HG03457 (cell line): ENCODE results near the gene NECAB2.

Source experiments
- ATAC-seq: cut with Tn5 transposase; IDR thresholded peaks from one replicate; pipeline ENCODE4 v1.9.1; 2021; ENCODE audit warnings: moderate number of reproducible peaks; ENCODE audit not compliant: unreplicated experiment

The NECAB2 gene

DNA sequence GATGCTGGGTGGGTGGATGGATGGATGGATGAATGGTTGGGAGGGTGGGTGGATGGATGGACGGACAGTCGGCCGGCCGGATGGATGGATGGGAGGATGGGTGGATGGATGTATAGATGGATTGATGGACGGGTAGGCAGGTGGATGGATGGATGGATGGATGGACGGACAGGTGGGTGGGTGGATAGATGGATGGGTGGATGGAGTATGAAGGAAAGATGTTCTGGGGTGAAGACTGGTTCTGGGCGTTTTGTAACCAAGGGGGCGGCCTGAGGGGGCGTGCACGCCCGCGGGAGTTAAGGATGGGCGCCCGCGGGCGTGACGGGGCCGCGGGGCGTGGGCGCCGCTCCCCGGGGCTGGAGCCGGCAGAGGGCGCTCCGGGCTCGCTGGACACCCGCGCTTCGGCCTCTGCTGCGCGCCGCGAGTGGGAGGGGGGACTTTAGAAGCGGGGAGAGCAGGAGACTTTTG is at the start of gene NECAB2:
TSS of gene NECAB2 (plus strand) at position 407 of the 468 bp plus-strand sequence. CDS start 405 bp downstream, outside the sequence.
- ATAC-seq, result no peak

DNA sequence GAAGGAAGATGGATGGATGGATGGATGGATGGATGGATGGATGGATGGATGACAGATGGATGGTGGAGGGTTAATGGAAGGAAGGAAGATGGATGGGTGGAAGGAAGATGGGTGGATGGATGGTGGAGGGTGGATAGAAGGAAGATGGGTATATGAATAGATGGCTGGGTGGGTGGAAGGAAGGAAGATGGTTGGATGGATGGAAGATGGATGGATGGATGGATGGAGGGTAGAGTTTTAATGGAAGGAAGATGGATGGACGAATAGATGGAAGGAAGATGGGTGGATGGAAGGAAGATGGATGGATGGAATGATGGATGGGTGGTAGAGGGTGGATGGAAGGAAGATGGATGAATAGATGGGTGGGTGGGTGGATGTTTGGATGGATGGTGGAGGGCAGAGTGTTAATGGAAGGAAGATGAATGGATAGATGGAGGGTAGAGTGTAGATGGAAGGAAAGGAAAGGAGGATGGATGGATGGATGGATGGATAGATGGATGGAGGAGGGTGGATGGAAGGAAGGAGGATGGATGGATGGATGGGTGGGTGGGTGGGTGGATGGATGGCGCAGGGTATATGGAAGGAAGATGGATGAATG is 47.1 kb upstream of the NECAB2 start:
- no peak for ATAC-seq

DNA sequence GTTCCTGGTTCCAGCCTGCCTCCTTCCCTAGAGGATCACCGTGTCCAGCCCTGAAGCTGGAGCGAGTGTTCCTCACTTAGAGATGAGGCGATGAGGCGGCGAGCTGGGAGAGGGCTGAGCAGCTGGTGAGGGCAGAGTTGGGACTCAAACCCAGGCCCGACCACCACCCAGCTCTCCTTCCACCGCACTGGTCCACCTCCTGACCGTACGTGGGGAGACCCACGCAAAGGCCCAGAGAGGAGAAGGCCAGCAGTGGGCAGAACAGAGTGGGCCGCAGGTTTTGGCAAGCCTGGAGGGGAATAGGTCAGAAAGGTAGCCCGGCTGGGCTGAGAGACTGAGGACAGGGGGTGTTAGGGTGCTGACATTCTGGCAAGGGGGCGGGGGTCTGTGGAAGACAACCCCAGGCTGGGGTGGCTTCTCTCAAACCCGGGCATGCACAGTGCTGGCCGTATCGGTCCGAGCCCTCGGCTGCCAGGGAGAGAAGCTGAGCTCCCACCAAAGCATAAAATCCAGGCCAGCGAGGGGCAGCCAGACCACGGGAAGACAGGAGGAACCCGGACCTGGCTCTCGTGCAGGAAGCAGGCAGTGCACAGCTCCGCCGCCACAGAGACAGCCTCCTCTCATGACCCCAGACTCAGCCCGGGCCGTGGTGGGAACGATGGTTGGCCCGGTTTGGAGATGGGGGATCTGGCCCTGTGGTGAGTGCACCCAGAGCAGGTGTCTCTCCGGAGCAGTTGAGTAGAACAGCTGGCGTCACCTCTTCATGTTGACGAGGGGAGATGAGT is 44.3 kb upstream of the NECAB2 start:
- no peak for ATAC-seq

DNA sequence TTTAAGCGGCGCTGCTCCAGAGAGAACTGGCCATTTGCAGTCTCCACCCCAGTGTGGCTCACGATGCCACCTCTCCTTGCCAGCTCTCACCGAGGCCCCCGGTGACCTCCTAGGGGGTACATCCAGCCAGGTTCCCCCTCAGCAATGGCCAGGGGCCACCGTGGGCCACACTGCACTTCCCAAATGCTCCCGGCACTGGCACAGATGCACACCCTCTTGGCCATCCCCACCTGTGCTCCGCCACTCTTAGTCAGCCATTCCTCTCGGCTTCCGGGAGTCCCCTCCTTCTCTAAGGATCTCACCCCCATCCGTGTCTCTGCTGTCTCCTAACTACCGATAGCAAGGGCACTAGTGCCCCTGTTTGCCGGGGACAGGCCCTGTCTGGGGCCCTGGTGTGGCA is 43.4 kb upstream of the NECAB2 start:
- no peak for ATAC-seq

DNA sequence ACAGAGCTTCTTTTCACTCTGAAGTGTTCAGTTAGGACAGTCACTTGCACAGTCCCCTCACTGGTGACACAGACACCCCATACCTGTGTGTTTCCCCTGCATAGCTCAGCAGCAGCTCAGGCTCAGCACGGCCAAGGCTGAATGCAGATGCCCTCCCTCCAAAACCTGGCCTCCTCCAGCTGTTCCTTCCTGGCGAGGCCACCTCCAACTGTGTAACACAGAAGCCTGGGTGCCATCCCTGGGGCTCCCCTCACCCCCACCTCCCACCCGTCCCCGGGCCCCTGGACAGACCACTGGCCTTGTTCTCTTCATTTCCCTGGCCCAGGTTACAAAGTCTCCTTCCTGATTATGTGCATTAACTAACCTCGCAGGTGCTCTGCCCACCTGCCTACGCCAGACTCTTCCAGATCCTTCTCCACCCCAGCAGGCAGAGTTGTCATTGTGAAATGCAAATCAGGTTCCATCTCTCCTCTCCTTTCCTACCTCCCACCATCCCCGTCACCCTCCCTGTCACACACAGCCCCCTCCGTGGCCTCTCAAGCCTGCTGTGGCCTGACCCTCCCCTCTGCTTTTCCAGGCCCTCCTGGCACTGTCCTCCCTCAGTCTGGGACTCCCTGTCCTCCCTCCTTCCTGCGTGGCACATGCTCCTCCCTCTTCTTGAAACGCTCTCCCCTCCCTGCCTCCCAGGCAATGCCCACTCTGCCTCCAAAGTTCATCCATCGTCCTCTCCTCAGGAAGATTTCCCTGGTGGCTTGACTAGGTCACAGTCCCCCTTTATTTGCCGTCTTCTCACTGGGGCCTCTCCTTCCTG is 42.7 kb upstream of the NECAB2 start:
- ATAC-seq, result no peak

DNA sequence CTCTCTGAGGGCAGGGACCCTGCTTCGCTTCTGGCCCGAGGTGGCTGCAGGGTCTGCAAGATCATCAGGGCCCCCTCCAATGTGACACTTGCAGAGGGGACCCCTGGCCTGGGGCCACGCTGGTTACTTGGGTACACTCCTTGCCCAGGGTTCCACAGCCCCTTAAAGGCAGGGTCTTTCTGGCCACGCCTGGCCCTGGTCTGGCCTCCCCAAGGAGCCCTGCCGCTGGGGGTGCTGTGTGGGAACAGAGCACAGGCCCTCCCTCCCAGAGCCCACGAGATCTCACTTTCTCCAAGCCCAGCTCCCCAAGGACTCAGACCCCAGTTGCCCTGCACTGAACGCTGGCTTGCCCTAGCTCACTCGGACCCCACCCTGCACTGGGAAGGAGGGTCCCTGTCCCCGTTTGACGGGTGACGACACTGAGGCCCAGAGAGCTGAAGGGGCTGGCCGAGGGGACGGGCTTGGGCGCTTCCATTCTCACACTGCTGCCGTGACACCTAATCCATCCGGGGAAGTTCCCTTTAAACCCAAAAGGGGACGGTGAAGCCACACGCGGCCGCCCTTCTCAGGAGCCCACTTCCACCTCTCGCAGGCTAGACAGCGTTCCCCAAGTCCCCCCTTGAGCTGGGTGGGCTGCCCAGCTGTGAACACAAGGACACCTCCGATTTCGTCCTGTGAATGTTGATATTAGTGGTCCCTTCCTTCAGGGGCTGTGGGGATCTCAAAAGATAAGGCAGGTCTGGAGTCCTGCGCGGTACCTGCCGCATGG is 41.9 kb upstream of the NECAB2 start:
- no peak for ATAC-seq

DNA sequence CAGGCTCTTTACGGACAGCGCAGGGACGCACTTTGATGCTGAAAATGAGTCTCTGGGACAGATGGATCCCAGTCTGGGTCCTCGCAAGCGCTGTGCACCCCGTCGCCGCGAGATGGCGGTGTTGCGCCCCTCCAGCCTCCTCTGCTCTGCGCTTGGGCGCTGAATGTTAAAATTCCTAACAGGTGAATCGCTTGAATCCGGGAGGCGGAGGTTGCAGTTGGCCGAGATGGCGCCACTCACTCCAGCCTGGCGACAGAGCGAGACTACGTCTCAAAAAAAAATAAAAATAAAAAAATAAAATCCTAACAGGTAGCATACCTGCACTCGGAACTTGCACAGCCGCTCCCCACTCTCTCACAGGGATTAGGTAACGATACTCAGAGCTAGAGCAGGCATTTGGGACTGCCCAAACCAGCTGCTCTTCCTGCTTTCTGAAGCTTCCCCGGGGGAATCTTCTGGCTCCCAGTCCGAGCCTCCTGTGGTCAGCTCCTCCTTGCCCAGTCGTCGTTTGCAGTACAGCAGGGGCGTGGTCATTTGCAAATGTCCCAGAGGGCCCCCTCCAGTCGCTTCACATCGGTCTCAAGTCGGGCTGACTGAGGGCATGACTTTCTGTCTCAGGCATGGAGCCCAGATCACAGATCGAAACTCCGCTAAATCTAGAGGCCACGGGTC is 41.2 kb upstream of the NECAB2 start:
- peak; percentile 54 for ATAC-seq

DNA sequence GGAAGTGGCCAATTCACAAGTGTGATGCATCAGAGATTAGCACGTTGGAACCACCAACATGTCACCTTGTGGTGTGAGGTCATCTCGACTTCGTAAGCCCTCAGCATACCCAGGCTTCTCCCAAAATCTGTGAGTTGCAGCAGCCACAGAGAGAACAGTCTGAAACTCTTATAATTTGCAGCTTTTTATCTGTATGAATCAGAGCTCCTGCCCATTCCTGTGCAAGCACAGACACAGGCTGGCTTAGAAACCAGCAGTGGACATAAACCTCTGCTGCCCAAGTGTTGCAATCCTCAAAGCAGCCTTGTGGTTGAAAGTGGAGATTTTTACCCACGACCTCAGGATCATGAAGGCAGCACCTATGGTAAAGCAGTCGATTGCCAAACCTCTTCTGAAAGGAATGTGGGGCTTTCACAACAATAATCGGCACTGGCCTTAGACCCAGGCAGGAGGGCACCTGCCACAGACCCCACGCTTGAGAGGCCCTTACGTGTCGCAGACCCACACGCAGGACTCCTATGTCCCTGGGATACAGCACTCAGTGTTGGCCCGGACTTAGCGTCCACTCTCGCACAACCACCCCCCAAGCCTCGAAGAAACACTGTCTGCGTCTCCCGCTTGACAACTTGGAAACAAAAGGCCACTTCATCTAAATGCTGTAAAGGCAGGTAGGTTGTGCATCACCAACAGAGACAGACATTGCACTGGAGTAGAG is 39.5 kb upstream of the NECAB2 start:
- ATAC-seq, result no peak

DNA sequence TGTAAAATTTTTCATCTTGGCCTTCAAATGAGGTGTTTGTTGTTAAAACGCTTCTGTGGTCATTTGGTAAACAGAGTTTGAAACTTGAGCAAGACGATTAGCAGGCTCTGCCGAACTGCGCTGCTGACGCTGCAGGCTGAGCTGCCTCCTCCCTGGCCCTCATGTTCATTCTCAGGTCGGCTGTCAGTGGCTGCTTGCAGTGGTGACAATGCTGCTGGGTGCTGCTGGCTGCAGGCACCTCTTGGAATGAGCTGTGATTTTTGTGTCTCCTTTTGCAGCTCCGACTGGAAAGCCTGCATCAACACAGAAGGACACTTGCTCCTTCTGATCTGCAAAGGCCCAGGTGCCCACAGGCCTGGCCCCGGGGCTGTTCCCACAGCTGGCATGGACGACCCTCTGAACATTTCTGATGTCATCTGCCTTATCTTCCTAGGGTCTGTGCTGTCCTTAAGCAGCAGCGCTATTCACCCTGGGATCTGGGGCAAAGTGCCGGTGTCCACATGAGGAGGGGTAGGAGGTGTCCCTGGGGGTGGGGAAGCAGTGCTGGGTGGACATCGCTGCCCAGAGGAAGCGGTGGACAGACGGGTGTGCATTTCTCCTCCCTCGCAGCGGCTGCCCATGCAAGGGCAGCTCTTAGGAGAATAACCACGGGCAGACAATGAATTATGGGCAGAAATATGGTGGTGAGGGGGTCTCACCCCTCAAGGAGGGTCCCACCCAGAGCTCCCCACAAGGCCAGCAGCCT is 38.1 kb upstream of the NECAB2 start:
- ATAC-seq, result no peak

DNA sequence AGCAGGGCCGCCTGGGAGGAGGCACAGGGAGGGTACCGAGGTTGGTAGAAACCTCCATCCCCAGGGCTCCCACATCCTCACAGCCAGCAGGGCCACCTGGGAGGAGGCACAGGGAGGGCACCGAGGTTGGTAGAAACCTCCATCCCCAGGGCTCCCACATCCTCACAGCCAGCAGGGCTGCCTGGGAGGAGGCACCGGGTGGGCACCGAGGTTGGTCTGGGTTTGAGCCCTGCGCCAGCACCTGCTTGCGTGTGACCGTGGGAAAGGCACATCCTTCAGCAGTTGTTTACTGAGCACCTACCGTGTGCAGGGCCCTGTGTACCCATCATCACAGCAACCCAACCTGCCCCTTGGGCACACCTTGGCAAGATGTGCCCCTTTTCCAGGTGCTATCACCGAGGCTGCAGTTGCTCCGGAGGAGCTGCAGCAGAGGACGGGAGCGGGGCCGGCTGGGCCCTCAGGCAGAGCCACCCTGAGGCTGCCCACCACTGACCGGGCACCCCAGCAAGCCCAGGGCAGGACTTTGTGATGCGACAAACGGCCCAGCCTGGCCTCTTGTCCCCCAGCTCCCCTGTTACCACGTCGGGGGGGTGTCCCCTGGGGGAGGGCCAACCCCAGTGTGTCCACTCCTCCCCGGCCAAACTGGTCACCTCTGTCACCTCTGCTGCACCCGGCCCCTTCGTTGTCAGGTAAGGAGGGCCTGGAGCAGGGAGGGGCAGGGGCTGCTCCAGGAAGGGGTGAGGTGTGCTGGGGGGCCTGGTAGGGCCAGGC is 37.1 kb upstream of the NECAB2 start:
- no peak for ATAC-seq

DNA sequence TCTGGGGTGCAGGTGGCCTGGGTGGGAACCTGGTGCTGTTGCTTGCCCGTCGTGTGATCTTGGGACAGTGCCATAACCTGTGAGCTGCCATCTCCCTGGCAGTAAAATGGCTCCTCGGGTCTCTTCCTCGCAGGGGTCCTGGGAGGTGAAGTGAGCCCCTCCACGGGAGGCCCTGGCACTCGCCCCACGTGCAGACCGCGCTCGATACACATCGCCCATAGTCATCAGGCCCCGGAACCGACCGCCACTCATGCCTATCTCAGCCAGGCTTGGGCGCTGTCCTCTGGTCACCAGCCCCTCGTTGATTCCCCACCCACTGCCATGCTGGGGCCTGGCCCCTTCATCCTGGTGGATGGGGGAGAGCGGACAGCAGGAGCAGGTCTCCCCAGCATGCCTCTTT is 36.5 kb upstream of the NECAB2 start:
- no peak for ATAC-seq

DNA sequence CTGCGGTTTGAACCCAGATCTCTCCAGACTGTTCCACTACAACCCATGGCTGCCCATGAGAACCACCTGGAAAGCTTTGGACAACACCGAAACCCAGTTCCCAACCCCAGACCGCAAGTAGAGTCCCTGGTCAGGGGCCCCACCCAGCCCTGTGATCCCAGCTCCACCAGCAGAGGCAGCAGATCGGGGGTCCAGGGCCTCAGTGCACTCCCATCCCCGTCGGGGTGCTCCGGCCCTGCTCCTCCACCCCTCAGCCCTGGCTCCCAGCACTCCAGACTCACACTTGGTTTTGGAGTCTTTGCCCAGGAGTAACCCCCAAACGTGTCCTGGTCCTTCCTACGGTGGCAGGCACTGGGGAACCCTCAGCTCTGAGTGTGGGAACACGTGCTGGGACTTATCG is 35.7 kb upstream of the NECAB2 start:
- ATAC-seq, result no peak

DNA sequence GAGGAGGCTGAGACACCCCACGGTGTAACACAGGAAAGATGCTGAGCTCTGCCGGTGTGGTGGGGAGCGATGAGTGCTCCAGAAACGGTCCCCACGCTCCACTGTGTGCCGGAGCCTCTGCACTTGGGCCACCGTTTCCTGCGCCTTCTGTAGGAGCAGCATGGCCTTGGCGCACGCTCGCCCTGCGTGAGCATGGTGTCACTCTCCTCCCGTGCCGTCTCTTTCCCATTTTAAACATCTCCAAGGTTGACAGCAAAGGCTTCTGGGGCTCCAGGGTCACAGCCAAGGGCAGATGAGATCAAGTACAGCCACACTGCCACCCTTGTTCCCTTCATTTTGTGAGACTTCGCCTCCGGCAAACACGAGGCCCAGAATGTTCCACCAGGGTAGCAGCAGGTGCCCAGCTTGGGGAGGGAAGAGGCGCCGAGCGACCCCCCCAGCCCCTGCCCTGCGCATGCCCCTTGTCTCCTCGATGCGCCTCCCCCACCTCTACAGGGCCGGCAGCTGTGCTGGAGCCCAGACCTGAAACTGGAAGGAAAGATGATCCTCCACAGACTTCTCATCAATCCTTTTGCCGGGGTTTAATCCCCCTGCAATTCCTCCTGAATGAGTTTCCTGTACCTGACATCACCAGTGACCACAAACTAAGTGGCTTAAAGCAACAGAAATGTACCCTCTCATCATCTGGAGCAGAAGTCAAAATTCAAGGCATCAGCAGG is 34.9 kb upstream of the NECAB2 start:
- ATAC-seq, result no peak

DNA sequence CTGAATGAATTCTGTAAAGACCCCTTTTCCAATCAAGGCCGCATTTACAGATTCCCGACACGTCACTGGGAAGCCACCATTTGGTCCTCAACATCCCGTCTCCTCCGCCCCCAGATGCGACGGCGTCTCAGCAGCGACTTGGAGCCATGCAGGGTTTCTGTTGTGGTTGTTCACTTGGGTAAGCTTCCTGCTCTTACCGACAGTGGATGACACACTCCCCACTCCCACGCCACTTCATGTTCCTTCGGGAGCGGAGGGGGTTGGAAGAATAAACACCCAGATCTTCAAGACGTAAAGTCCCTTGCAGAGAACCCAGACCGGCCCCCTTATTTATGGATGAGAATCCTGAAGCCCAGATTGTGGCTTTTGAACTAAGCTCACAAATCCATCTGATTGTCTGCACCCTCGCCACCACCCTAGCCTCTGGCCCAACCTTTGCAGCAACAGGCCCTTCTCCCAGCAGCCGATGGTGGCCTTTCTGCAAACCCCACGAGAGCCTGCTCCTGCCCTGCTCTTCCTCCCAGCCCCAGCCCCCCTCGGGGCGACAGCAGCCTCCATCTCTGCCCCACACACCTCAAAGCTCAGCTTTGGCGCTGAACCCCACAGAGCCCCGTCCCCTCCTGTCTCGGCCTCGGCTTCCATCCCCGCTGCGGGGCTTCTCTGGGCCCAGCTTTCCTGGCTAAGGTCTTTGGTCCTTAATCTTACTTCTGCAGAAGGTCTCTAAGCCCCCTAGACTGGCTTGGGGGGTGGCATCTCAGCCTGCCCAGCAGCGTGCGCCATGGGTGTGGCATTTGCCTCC is 34.0 kb upstream of the NECAB2 start:
- ATAC-seq, result no peak

DNA sequence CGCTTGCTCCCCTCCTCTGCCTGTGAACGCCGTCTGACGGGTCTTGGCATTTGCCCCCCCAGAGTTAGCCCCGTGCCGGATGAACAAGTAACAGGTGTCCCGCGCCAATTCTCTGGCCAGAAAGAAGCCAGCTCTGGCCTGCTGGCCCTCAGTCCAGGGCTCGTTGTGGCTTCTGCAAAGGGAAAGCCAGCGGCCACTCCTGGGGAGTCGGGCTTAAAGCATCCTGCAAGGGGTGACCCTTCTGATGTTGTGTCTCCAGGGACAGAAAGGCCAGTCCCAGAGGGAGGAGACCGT is 33.4 kb upstream of the NECAB2 start:
- no peak for ATAC-seq

DNA sequence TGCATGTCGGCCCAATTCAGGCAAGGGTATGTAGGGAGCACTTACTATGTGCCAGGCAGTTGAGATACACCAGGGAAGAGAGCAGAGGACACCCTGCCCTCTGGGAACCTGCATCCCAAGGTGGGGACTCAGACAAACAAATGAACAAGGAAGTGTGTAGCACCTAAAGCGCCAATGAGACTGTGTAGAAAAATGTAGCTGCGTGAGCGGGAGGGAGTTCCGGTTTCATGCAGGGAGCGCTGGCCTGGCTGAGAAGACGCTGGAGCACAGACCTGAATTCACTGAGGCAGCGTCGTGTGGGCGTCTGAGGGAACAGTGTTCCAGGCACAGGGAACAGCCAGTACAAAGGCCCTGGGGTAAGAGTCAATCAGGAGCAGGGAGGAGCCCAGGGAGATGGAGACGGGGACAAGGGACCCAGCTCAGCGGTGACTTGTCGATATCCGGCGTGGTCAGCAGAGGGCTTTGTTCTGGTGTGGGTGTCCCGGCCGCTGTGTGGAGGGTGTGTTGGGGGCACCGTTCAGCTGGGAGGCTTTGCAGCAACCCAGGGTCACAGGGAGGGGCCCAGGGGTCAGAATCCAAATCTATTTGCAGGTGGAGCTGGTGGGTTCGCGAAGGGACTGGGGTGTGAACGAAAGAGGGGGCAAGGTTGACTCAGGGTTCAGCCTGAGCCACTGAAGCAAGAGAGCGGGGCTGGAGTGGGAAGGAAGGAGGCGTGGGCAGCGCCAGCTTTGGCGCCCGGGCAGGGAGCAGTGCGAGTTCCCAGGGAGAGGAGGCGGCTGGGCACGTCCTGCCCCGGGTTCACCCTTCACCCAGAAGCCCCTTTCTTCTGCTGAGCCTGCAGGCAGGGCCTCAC is 32.8 kb upstream of the NECAB2 start:
- no peak for ATAC-seq
